Adrenal gland (tissue), 12 donors: ENCODE results near the gene HGS. TPM values are rescaled to one million over a fixed set of nuclear protein-coding genes. Genes with fewer than 3 reads are reported as not detected.

ENCODE experiments used
- DNase-seq, 7 donors: peaks; one replicate each; pipeline ENCODE4 v3.0.0-alpha.2; 2019 to 2020
- H3K27ac ChIP-seq, 5 donors: fragments of 200-600 bp; sonication (generic) in 4 of 5; 1 replicate in 3 of 5; 2 replicates in 2 of 5; pipeline versions ENCODE4 v1.5.1 to v1.8.0; 2016 to 2020; ENCODE audit warnings: mild to moderate bottlenecking in 1 of 5
- H3K27me3 ChIP-seq: fragments of 200-600 bp; 2 replicates; pipeline ENCODE4 v1.8.0; 2021
- H3K36me3 ChIP-seq, 2 donors: fragments of 200-600 bp; replicated peaks in 1 of 2; 1 replicate in 1 of 2; 2 replicates in 1 of 2; pipeline versions ENCODE4 v1.5.1 to v1.8.0; 2018 to 2022
- H3K4me1 ChIP-seq, 2 donors: fragments of 200-600 bp; replicated peaks in 1 of 2; 1 replicate in 1 of 2; 2 replicates in 1 of 2; pipeline versions ENCODE4 v1.5.1 to v1.8.0; 2018 to 2021
- H3K4me3 ChIP-seq, 4 donors: fragments of 200-600 bp; sonication (generic) in 3 of 4; one replicate each; pipeline ENCODE4 v1.5.1; 2016 to 2018
- H3K9me3 ChIP-seq, 3 donors: fragments of 200-600 bp; sonication (generic) in 1 of 3; replicated peaks in 1 of 3; 1 replicate in 2 of 3; 2 replicates in 1 of 3; pipeline versions ENCODE4 v1.5.1 to v1.8.0; 2016 to 2021
- POLR2A ChIP-seq, 2 donors: fragments of 450-650 bp; IDR thresholded peaks; one replicate each; pipeline ENCODE4 v1.6.1; 2017; ENCODE audit warnings: antibody characterized with exemption in 2 of 2, mild to moderate bottlenecking in 2 of 2, moderate library complexity in 1 of 2
- WGBS, 4 donors: extraction: QIAGEN DNeasy Blood & Tissue Kit in 2 of 4; methylation state at CpG; one replicate each; pipeline versions ENCODE4 v1.1.5 to v1.1.7; 2013 to 2017; 5-methylcytosine and 5-hydroxymethylcytosine counted together
- intact Hi-C, 2 donors: fragments of 100-400 bp; cut with DNase I; formaldehyde crosslinking; loops; one replicate each; pipeline versions ENCODE4 v1.14.1 to v1.15.0; 2022 to 2023
- polyA plus RNA-seq, 3 donors: library from polyadenylated mRNA; stranded (reverse); fragments of 200-250 nt in 2 of 3; fragments of 350-450 nt in 1 of 3; fragmentation: Illumina TruSeq in 1 of 3; extraction: RNeasy Lipid Tissue Mini Kit (QIAGEN cat#74804) in 1 of 3; gene quantifications; one replicate each; pipeline ENCODE4 v1.2.3, GENCODE V29; 2013 to 2014
- total RNA-seq, 9 donors: library from RNA; depleted of rRNA in 4 of 9; stranded (reverse); fragments of >200 nt in 4 of 9; fragments of 120-200 nt in 1 of 9; fragmentation: NEBNext Ultra II Directional in 1 of 9; extraction: Animal tissue kit (Norgen Biotek cat#: 25700) in 1 of 9; gene quantifications; one replicate each; pipeline versions ENCODE4 v1.1.0 to v1.2.4, GENCODE V29; 2013 to 2023
- TF ChIP-seq, protein P1 (sequence below), 6 experiments: fragments of 450-650 bp in 4 of 6; fragments of 200-600 bp in 2 of 6; sonication (generic) in 1 of 6; IDR thresholded peaks; 1 replicate in 5 of 6; 2 replicates in 1 of 6; pipeline versions ENCODE4 v1.5.1 to v1.8.0; 2016 to 2021; ENCODE audit warnings: antibody characterized with exemption in 6 of 6, mild to moderate bottlenecking in 2 of 6, moderate library complexity in 1 of 6
- donor health status: healthy with polysubstance abuse.
- donor health status: Bipolar disorder and iron deficiency.
- donor health status: DM: yes; HTN: yes; CAD: no.
- donor health status: DM: no; HTN: no; CAD: no.
- donor health status: DM: no; HTN: no; CAD: no.
- donor health status: DM: yes; HTN: yes; CAD: no.

HGS gene
- total and polyA plus RNA-seq, 12 donors, result 51.7 to 384 (median 104) TPM

DNA sequence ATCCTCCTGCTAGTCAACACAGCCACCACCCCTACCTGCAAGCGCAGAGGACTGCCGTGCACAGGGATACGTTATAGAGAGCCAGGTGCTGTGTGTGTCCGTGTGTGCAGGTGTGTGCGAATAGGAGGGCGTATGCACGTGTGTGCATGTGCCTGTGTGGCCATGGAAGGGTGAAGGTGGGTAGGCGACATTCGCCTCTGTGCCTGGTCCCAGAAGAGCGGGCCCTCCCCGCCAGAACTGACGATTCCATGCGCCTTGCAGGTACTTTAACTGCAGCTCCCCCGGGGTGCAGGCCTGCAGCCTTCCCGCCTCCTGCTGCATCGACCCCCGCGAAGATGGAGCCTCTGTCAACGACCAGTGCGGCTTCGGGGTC lies 36.2 kb upstream of the HGS start:
- H3K27me3 ChIP-seq, result peaks cover 30% of the 10 kb centered on the region
- no peaks in the 10 kb centered on the region for H3K4me1 ChIP-seq
- no peak overlapping the region for H3K27ac ChIP-seq
- TF ChIP-seq, protein P1, sequence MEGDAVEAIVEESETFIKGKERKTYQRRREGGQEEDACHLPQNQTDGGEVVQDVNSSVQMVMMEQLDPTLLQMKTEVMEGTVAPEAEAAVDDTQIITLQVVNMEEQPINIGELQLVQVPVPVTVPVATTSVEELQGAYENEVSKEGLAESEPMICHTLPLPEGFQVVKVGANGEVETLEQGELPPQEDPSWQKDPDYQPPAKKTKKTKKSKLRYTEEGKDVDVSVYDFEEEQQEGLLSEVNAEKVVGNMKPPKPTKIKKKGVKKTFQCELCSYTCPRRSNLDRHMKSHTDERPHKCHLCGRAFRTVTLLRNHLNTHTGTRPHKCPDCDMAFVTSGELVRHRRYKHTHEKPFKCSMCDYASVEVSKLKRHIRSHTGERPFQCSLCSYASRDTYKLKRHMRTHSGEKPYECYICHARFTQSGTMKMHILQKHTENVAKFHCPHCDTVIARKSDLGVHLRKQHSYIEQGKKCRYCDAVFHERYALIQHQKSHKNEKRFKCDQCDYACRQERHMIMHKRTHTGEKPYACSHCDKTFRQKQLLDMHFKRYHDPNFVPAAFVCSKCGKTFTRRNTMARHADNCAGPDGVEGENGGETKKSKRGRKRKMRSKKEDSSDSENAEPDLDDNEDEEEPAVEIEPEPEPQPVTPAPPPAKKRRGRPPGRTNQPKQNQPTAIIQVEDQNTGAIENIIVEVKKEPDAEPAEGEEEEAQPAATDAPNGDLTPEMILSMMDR (IDR thresholded peaks at IDR 0.05), result no peak
- no peak for TF ChIP-seq POLR2A (IDR thresholded peaks at IDR 0.05)
- WGBS, 4 donors, result 36 to 44% (median 40%) methylated on average over 12 to 21 of the region's 21 CpGs
- no peaks in the 10 kb centered on the region for H3K9me3 ChIP-seq
- DNase-seq, result no peak
- H3K4me3 ChIP-seq, result no peak overlapping the region
- intact Hi-C loops, result no loop called here
- no peaks in the 10 kb centered on the region for H3K36me3 ChIP-seq

DNA sequence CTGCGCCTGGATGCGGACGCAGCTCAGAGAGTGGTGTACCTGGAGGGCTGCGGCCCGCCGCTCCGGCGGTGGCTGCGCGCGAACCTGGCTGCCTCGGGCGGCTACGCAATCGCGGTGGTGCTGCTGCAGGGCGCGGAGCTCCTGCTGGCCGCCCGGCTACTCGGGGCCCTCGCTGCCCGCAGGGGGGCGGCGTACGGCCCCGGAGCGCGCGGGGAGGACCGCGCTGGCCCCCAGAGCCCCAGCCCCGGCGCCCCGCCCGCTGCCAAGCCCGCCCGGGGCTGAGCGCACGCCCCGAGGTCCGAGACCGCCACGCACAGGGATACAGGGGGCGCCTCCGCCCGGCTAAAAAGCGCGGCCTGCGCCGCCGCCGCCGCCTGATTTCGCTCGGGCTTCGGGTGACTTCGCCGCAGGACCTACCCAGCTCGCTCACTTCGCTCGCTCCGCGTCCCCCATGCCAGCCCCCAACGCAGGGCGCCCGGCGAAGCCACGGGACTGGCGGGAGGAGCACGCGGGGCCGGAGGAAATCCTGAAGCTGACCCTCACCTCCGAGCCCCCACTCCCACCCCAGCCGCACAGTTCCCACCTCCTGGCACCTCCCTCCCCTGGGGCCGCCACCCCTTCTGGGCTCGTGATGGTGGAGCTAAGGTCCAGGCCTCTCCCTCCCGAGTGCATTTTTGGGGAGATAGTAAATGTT lies 35.7 kb upstream of the HGS start:
- Histone ChIP-seq H3K27ac (no peak overlapping the region), H3K9me3 (no peaks in the 10 kb centered on the region), H3K4me3 (no peak overlapping the region), H3K4me1 (no peaks in the 10 kb centered on the region), H3K27me3 (peaks cover 30% of the 10 kb centered on the region), H3K36me3 (no peaks in the 10 kb centered on the region)
- intact Hi-C loops, result no loop called here
- 9 to 29% (median 14%) methylated on average over 5 to 77 of the region's 78 CpGs for WGBS, 4 donors
- no peak for TF ChIP-seq POLR2A (IDR thresholded peaks at IDR 0.05)
- TF ChIP-seq, protein P1 (IDR thresholded peaks at IDR 0.05), result no peak
- no peak for DNase-seq

DNA sequence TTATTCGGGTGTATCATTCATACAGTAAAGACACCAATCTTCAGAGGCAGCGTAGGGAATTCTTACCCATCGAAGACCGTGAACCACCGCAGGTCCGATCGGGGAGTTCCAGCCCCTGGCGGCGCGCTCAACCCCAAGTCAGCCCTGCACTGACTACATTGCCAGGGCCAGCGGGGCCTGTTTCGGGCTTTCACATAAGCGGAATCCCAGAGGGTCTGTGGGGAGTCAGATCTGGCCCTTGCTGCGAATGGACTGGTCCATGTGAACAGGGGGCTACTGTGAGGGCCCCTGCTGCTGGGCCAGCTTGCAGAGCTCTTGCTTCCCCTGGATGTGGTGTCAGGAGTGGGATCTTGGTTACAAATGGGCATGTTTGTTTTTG lies 35.1 kb upstream of the HGS start:
- WGBS, 4 donors, result 52 to 73% (median 60%) methylated on average over 12 to 14 of the region's 14 CpGs
- peaks cover 30% of the 10 kb centered on the region for H3K27me3 ChIP-seq
- no peak overlapping the region for H3K4me3 ChIP-seq
- no peak overlapping the region for H3K27ac ChIP-seq
- intact Hi-C loops, result no loop called here
- no peak for DNase-seq
- H3K9me3 ChIP-seq, result no peaks in the 10 kb centered on the region
- TF ChIP-seq, protein P1 (IDR thresholded peaks at IDR 0.05), result no peak
- no peak for TF ChIP-seq POLR2A (IDR thresholded peaks at IDR 0.05)
- H3K36me3 ChIP-seq, result no peaks in the 10 kb centered on the region
- no peaks in the 10 kb centered on the region for H3K4me1 ChIP-seq

DNA sequence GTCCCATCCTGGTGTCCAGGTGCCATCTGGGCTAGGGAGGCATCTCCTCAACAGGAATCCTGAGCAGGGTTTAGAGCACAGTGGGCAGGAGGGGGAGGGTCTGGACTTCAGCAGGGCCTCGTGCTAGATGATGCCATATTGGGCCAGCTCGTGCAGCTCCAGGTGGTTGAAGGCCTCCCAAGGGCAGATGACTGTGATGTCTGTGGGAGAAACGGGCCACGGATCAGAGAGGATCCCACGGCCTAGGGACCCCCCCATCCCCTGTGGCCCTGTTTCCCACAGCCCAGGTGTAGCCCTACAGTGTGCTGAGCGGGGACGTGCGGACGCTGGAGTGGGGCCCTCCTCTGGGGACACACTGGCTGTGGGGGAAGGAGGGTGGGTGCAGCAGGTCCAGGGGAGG lies 32.9 kb upstream of the HGS start:
- intact Hi-C loops, result no loop called here
- WGBS, 4 donors, result 67 to 78% (median 77%) methylated on average over 8 to 9 of the region's 9 CpGs
- Histone ChIP-seq H3K27ac (peak overlapping the region in 1 of 5 donors; percentile 83), H3K4me1 (no peaks in the 10 kb centered on the region), H3K27me3 (peaks cover 30% of the 10 kb centered on the region), H3K36me3 (no peaks in the 10 kb centered on the region), H3K9me3 (no peaks in the 10 kb centered on the region), H3K4me3 (no peak overlapping the region)
- DNase-seq, result no peak
- TF ChIP-seq, protein P1 (IDR thresholded peaks at IDR 0.05), result no peak
- no peak for TF ChIP-seq POLR2A (IDR thresholded peaks at IDR 0.05)
